WTC11 (cell line): ENCODE results near the gene MYPOP. TPM values are rescaled to one million over a fixed set of nuclear protein-coding genes. Genes with fewer than 3 reads are reported as not detected.

Experiments used
- ATAC-seq: fragments of 200-7000 bp; cut with Tn5 transposase; 2 replicates; pipeline ENCODE4 v1.10.0; 2021; ENCODE audit warnings: mild to moderate bottlenecking, moderate library complexity
- CTCF ChIA-PET: fragments of 300-600 bp; sonication (Branson Sonifier 250); formaldehyde crosslinking; loops from one replicate; lab custom pipeline; 2021; ENCODE audit warnings: antibody characterized with exemption; lab: Charles Lee
- POLR2A ChIA-PET: fragments of 350-600 bp; sonication (Branson Sonifier 250); formaldehyde crosslinking; loops from one replicate; lab custom pipeline; 2021; ENCODE audit warnings: antibody characterized with exemption; lab: Charles Lee
- DNase-seq: peaks from one replicate; pipeline ENCODE4 v3.0.0; 2021; ENCODE audit warnings: low spot score
- H3K27ac Mint-ChIP-seq: 2 replicates; pipeline ENCODE4 v1.8.0; 2021; ENCODE audit warnings: mixed read lengths
- H3K27me3 Mint-ChIP-seq: 2 replicates; pipeline ENCODE4 v1.8.0; 2021; ENCODE audit warnings: low read depth, mild to moderate bottlenecking, moderate library complexity, mixed read lengths
- H3K36me3 Mint-ChIP-seq: 2 replicates; pipeline ENCODE4 v1.8.0; 2021; ENCODE audit warnings: mixed read lengths
- H3K4me1 Mint-ChIP-seq: 2 replicates; pipeline ENCODE4 v1.8.0; 2022; ENCODE audit warnings: mixed read lengths
- H3K4me3 Mint-ChIP-seq: 2 replicates; pipeline ENCODE4 v1.8.0; 2021; ENCODE audit warnings: mild to moderate bottlenecking, moderate library complexity, mixed read lengths
- H3K9me3 Mint-ChIP-seq: 2 replicates; pipeline ENCODE4 v1.8.0; 2021; ENCODE audit warnings: mixed read lengths
- CREM ChIP-seq: sonication (generic); formaldehyde crosslinking; IDR thresholded peaks from 2 replicates; pipeline ENCODE4 v1.8.1; 2022; ENCODE audit warnings: mild to moderate bottlenecking, missing genetic modification reagents, moderate library complexity
- FOXK1 ChIP-seq: sonication (generic); formaldehyde crosslinking; IDR thresholded peaks from 2 replicates; pipeline ENCODE4 v1.8.0; 2022; ENCODE audit warnings: mild to moderate bottlenecking, moderate library complexity, missing genetic modification reagents
- GTF2I ChIP-seq: fragments of 250-450 bp; sonication (Bioruptor Pico); conservative IDR thresholded peaks from 2 replicates; pipeline ENCODE4 v1.4.0; 2021; ENCODE audit warnings: mild to moderate bottlenecking
- HMGXB4 ChIP-seq: sonication (generic); formaldehyde crosslinking; IDR thresholded peaks from 2 replicates; pipeline ENCODE4 v1.8.1; 2023; ENCODE audit warnings: mild to moderate bottlenecking, moderate library complexity, missing genetic modification reagents
- OVOL2 ChIP-seq: fragments of 250-450 bp; sonication (Bioruptor Pico); IDR thresholded peaks from 2 replicates; pipeline ENCODE4 v1.9.0; 2021; ENCODE audit warnings: mild to moderate bottlenecking, borderline replicate concordance
- PRRX2 ChIP-seq: fragments of 250-450 bp; sonication (Bioruptor Pico); IDR thresholded peaks from 2 replicates; pipeline ENCODE4 v1.8.0; 2021; ENCODE audit warnings: mild to moderate bottlenecking
- RELA ChIP-seq: sonication (generic); formaldehyde crosslinking; IDR thresholded peaks from 2 replicates; pipeline ENCODE4 v1.8.1; 2022; ENCODE audit warnings: missing genetic modification reagents, mild to moderate bottlenecking, borderline replicate concordance
- SMAD4 ChIP-seq: sonication (generic); formaldehyde crosslinking; IDR thresholded peaks from 2 replicates; pipeline ENCODE4 v1.8.0; 2022; ENCODE audit warnings: mild to moderate bottlenecking, missing genetic modification reagents
- ZNF232 ChIP-seq: sonication (generic); formaldehyde crosslinking; IDR thresholded peaks from 2 replicates; pipeline ENCODE4 v1.8.0; 2022; ENCODE audit warnings: mild to moderate bottlenecking, missing genetic modification reagents
- ZNF263 ChIP-seq: sonication (generic); formaldehyde crosslinking; IDR thresholded peaks from 2 replicates; pipeline ENCODE4 v1.8.1; 2022; ENCODE audit warnings: low read depth, mild to moderate bottlenecking, moderate library complexity, missing genetic modification reagents
- total RNA-seq: library from RNA; stranded (reverse); gene quantifications from 3 replicates; pipeline ENCODE4 v1.2.3, GENCODE V29; 2021
- TF ChIP-seq, protein P1 (sequence below): sonication (generic); formaldehyde crosslinking; IDR thresholded peaks from 2 replicates; pipeline ENCODE4 v1.8.1; 2022; ENCODE audit warnings: missing genetic modification reagents, borderline replicate concordance
- TF ChIP-seq, protein P2 (sequence below): fragments of 200-600 bp; IDR thresholded peaks from 2 replicates; pipeline ENCODE4 v1.8.0; 2022; ENCODE audit warnings: antibody characterized with exemption
- TF ChIP-seq, protein P3 (sequence below): sonication (generic); formaldehyde crosslinking; IDR thresholded peaks from 2 replicates; pipeline ENCODE4 v1.8.0; 2022; ENCODE audit warnings: missing genetic modification reagents

MYPOP gene
- total RNA-seq, 1 experiment from 2014 or later: 13.6 TPM

DNA sequence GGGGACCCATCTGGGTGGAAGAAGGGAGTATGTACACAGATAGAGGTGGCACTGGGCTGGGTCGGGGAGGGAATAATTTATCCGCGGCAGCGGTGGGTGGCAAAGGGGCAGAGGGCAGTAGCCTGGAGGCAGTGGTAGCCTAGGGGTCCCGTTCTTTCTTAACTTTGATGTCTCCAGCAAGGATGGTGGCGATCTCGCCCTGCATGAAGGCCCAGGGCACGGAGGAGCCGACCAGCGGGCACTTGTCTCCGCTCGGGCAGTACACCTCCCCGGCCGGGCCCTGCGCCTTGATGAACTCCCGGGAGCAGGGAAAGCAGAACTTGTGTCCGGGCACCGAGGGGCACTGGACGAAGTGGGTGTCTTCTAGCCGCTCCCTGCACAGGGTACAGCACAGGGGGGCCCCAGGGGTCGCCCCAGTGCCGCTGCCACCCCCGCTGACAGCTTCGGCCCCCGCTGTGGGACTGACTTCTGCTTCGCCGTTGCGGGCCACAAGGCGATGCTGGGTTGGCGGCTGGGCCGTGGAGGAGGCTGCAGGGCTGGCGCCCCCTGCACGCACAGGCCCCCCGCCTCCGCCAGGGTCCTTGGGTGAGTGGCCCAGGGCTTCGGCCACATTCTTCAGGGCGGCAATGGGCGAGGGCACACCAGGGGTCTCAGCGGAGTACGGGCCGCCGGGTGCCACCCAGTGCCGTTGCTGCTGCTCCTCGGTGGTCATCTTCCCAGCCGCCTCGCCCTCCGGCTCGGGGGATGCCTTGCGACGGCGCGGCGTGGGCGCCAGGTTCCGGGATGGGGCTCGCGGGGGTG is 18.3 kb downstream of the MYPOP start (continued):
- TF ChIP-seq, protein P1, sequence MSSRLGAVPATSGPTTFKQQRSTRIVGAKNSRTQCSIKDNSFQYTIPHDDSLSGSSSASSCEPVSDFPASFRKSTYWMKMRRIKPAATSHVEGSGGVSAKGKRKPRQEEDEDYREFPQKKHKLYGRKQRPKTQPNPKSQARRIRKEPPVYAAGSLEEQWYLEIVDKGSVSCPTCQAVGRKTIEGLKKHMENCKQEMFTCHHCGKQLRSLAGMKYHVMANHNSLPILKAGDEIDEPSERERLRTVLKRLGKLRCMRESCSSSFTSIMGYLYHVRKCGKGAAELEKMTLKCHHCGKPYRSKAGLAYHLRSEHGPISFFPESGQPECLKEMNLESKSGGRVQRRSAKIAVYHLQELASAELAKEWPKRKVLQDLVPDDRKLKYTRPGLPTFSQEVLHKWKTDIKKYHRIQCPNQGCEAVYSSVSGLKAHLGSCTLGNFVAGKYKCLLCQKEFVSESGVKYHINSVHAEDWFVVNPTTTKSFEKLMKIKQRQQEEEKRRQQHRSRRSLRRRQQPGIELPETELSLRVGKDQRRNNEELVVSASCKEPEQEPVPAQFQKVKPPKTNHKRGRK (CRISPR knock-in tag): no peak
- TF ChIP-seq, all 79 proteins: peak for 0

DNA sequence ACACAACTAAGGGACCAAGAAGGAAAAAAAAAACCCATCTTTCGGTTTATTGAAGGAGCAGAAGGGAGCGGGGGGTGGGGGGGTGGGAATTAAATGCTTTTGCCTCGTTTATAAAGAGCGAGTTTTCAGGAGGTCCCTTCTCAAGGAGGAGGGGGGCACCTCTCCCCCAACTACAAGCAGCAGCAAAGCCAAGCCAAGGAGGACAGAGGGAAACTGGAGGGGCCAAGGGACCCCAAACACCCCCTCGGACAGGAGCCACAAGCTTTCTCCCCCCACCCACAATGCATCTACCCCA is 18.9 kb downstream of the MYPOP start:
- H3K4me1 Mint-ChIP-seq: peaks cover 37% of the 10 kb centered on the region
- CTCF ChIA-PET: interaction anchor here (0.5 to 8.5 kb wide), 4 partner anchors 19 to 102 kb away, joined by 4 to 212 read pairs (median 28); partner anchors contain the start of genes FOXA3, RSPH6A and SYMPK
- no peak for ATAC-seq
- TF ChIP-seq, protein P2, sequence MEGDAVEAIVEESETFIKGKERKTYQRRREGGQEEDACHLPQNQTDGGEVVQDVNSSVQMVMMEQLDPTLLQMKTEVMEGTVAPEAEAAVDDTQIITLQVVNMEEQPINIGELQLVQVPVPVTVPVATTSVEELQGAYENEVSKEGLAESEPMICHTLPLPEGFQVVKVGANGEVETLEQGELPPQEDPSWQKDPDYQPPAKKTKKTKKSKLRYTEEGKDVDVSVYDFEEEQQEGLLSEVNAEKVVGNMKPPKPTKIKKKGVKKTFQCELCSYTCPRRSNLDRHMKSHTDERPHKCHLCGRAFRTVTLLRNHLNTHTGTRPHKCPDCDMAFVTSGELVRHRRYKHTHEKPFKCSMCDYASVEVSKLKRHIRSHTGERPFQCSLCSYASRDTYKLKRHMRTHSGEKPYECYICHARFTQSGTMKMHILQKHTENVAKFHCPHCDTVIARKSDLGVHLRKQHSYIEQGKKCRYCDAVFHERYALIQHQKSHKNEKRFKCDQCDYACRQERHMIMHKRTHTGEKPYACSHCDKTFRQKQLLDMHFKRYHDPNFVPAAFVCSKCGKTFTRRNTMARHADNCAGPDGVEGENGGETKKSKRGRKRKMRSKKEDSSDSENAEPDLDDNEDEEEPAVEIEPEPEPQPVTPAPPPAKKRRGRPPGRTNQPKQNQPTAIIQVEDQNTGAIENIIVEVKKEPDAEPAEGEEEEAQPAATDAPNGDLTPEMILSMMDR: no peak; the same call in 1 of the 2 replicates
- TF ChIP-seq PRRX2 (CRISPR knock-in tag): no peak
- no peak for TF ChIP-seq ZNF263 (CRISPR knock-in tag)
- TF ChIP-seq SMAD4 (CRISPR knock-in tag): no peak
- TF ChIP-seq ZNF232: no peak
- TF ChIP-seq CREM (CRISPR knock-in tag): no peak
- TF ChIP-seq FOXK1 (CRISPR knock-in tag): no peak
- TF ChIP-seq, protein P3, sequence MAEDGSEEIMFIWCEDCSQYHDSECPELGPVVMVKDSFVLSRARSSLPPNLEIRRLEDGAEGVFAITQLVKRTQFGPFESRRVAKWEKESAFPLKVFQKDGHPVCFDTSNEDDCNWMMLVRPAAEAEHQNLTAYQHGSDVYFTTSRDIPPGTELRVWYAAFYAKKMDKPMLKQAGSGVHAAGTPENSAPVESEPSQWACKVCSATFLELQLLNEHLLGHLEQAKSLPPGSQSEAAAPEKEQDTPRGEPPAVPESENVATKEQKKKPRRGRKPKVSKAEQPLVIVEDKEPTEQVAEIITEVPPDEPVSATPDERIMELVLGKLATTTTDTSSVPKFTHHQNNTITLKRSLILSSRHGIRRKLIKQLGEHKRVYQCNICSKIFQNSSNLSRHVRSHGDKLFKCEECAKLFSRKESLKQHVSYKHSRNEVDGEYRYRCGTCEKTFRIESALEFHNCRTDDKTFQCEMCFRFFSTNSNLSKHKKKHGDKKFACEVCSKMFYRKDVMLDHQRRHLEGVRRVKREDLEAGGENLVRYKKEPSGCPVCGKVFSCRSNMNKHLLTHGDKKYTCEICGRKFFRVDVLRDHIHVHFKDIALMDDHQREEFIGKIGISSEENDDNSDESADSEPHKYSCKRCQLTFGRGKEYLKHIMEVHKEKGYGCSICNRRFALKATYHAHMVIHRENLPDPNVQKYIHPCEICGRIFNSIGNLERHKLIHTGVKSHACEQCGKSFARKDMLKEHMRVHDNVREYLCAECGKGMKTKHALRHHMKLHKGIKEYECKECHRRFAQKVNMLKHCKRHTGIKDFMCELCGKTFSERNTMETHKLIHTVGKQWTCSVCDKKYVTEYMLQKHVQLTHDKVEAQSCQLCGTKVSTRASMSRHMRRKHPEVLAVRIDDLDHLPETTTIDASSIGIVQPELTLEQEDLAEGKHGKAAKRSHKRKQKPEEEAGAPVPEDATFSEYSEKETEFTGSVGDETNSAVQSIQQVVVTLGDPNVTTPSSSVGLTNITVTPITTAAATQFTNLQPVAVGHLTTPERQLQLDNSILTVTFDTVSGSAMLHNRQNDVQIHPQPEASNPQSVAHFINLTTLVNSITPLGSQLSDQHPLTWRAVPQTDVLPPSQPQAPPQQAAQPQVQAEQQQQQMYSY: no peak
- TF ChIP-seq RELA (CRISPR knock-in tag): no peak
- TF ChIP-seq OVOL2 (CRISPR knock-in tag): no peak
- no peak for TF ChIP-seq GTF2I (CRISPR knock-in tag)
- TF ChIP-seq HMGXB4 (CRISPR knock-in tag): no peak
- TF ChIP-seq, all 79 proteins: peak for 0
- POLR2A ChIA-PET: no interaction called here
- no peak for DNase-seq
- no peaks in the 10 kb centered on the region for H3K9me3 Mint-ChIP-seq
- peak overlapping the region; percentile 76 for H3K4me3 Mint-ChIP-seq
- no peaks in the 10 kb centered on the region for H3K27me3 Mint-ChIP-seq
- no peaks in the 10 kb centered on the region for H3K36me3 Mint-ChIP-seq
- H3K27ac Mint-ChIP-seq: peak overlapping the region; percentile 98
